Measurements from ENCODE around the gene WDR18.

DNA sequence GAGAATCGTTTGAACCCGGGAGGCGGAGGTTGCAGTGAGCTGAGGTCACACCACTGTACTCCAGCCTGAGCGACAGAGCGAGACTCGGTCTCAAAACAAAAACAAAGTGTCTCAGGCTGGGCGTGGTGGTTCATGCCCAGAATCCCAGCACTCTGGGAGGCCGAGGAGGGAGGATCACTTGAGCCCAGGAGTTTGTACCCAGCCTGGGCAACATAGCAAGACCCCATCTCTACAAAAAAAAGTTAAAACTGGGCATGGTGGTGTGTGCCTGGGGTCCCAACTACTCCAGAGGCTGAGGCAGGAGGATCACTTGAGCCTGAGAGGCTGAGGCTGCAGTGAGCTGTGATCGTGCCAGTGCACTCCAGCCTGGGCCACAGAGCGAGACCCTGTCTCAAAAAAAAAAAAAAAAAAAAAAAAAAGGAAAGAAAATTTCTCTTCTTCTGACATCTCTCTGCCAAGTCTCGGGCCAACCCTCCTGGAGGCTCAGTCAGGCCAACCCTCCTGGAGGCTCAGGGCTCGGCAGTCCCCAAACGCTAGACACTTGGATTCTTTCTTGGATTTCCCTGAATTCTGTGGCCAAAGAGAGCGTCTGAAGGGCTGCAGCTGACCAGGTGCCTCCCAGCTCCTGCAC is 32.0 kb upstream of the WDR18 start:
- TF ChIP-seq, protein P1, sequence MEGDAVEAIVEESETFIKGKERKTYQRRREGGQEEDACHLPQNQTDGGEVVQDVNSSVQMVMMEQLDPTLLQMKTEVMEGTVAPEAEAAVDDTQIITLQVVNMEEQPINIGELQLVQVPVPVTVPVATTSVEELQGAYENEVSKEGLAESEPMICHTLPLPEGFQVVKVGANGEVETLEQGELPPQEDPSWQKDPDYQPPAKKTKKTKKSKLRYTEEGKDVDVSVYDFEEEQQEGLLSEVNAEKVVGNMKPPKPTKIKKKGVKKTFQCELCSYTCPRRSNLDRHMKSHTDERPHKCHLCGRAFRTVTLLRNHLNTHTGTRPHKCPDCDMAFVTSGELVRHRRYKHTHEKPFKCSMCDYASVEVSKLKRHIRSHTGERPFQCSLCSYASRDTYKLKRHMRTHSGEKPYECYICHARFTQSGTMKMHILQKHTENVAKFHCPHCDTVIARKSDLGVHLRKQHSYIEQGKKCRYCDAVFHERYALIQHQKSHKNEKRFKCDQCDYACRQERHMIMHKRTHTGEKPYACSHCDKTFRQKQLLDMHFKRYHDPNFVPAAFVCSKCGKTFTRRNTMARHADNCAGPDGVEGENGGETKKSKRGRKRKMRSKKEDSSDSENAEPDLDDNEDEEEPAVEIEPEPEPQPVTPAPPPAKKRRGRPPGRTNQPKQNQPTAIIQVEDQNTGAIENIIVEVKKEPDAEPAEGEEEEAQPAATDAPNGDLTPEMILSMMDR (IDR thresholded peaks at IDR 0.05; ENCODE audit: low read depth, low read length): no peak
- TF ChIP-seq POLR2A (IDR thresholded peaks at IDR 0.05; ENCODE audit: extremely low read depth, insufficient read length) (no peak), MYC (IDR thresholded peaks at IDR 0.05; ENCODE audit: low read depth, low read length) (no peak)
- TF ChIP-seq, protein P2, sequence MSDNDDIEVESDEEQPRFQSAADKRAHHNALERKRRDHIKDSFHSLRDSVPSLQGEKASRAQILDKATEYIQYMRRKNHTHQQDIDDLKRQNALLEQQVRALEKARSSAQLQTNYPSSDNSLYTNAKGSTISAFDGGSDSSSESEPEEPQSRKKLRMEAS (IDR thresholded peaks at IDR 0.05; ENCODE audit: low read depth, low read length): no peak
